Measurements from ENCODE around the gene TMEM156.

DNA sequence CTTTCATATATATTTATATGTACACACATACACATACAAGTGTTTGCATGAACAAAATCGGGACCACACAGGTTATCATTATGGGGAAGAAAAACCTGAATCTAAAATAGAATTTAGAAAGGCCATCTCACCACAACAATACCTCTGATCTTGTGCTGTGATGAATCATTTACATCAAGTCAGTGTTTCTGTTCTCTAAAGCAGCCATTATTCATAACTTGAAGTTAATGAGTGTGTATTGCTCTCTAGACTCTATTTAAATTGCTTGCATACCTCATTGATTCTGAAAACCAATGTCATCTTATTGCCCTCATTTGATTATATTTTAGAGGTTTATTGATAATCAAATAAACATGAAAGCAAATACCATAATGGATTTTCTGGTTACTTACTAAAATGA, 93.0 kb downstream of the TMEM156 start:
- TF ChIP-seq, protein P1, sequence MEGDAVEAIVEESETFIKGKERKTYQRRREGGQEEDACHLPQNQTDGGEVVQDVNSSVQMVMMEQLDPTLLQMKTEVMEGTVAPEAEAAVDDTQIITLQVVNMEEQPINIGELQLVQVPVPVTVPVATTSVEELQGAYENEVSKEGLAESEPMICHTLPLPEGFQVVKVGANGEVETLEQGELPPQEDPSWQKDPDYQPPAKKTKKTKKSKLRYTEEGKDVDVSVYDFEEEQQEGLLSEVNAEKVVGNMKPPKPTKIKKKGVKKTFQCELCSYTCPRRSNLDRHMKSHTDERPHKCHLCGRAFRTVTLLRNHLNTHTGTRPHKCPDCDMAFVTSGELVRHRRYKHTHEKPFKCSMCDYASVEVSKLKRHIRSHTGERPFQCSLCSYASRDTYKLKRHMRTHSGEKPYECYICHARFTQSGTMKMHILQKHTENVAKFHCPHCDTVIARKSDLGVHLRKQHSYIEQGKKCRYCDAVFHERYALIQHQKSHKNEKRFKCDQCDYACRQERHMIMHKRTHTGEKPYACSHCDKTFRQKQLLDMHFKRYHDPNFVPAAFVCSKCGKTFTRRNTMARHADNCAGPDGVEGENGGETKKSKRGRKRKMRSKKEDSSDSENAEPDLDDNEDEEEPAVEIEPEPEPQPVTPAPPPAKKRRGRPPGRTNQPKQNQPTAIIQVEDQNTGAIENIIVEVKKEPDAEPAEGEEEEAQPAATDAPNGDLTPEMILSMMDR (IDR thresholded peaks at IDR 0.05): no peak
- TF ChIP-seq EZH2phosphoT487 (IDR thresholded peaks at IDR 0.05): no peak
